Heart right ventricle (tissue), 16 donors: Measurements from ENCODE around the gene RIPOR2. TPM values are rescaled to one million over a fixed set of nuclear protein-coding genes. Genes with fewer than 3 reads are reported as not detected.

ENCODE experiments used
- ATAC-seq, 8 donors: fragments of 200-7000 bp; cut with Tn5 transposase; one replicate each; pipeline ENCODE4 v1.9.1; 2020; ENCODE audit warnings: mild to moderate bottlenecking in 8 of 8, moderate library complexity in 8 of 8, moderate number of reproducible peaks in 1 of 8
- DNase-seq, 2 donors: peaks; one replicate each; pipeline ENCODE4 v3.0.0-alpha.2; 2020
- H3K27ac ChIP-seq, 10 donors: fragments of 200-600 bp; sonication (generic) in 2 of 10; one replicate each; pipeline versions ENCODE4 v1.5.0 to v1.8.0; 2020 to 2022; ENCODE audit warnings: mild to moderate bottlenecking in 3 of 10
- H3K27me3 ChIP-seq, 7 donors: fragments of 200-600 bp; one replicate each; pipeline ENCODE4 v1.8.0; 2021 to 2022; ENCODE audit warnings: mild to moderate bottlenecking in 2 of 7
- H3K36me3 ChIP-seq, 9 donors: fragments of 200-600 bp; sonication (generic) in 1 of 9; one replicate each; pipeline versions ENCODE4 v1.5.0 to v1.8.0; 2020 to 2022; ENCODE audit warnings: mild to moderate bottlenecking in 2 of 9
- H3K4me1 ChIP-seq, 9 donors: fragments of 200-600 bp; sonication (generic) in 1 of 9; one replicate each; pipeline versions ENCODE4 v1.5.0 to v1.8.0; 2020 to 2022; ENCODE audit warnings: mild to moderate bottlenecking in 4 of 9
- H3K4me3 ChIP-seq, 10 donors: fragments of 200-600 bp; sonication (generic) in 2 of 10; one replicate each; pipeline versions ENCODE4 v1.5.0 to v1.8.0; 2020 to 2022; ENCODE audit warnings: mild to moderate bottlenecking in 7 of 10, moderate library complexity in 2 of 10
- H3K9me3 ChIP-seq, 11 donors: fragments of 200-600 bp in 10 of 11; sonication (generic) in 2 of 11; one replicate each; pipeline versions ENCODE4 v1.5.0 to v1.8.0; 2013 to 2022; ENCODE audit warnings: mild to moderate bottlenecking in 2 of 11, control low read depth in 1 of 11, moderate library complexity in 1 of 11
- CTCF ChIP-seq, 9 donors: fragments of 200-600 bp; sonication (generic) in 2 of 9; IDR thresholded peaks; one replicate each; pipeline versions ENCODE4 v1.5.0 to v1.8.0; 2021 to 2022; ENCODE audit warnings: antibody characterized with exemption in 9 of 9, mild to moderate bottlenecking in 5 of 9, moderate library complexity in 1 of 9
- WGBS, 2 donors: extraction: QIAGEN DNeasy Blood & Tissue Kit; methylation state at CpG; one replicate each; pipeline ENCODE4 v1.1.7; 2013; ENCODE audit warnings: inconsistent platforms in 1 of 2; 5-methylcytosine and 5-hydroxymethylcytosine counted together
- intact Hi-C, 10 donors: fragments of 100-400 bp; cut with DNase I; formaldehyde crosslinking; loops; one replicate each; pipeline versions ENCODE4 v1.11.1 to v1.14.2; 2022
- polyA plus RNA-seq, 2 donors: library from polyadenylated mRNA; stranded (reverse); fragments of 200-250 nt; gene quantifications; one replicate each; pipeline ENCODE4 v1.2.3, GENCODE V29; 2013
- total RNA-seq, 10 donors: library from RNA; stranded (reverse); fragmentation: NEBNext Ultra II Directional in 3 of 10; extraction: Animal tissue kit (Norgen Biotek cat#: 25700) in 3 of 10; gene quantifications; one replicate each; pipeline versions ENCODE4 v1.2.1 to v1.2.4, GENCODE V29; 2021 to 2023
- donor health status: Arrhythmogenic right ventricular cardiomyopathy.
- donor health status: ischemic (EF 13 %, LVEDD 7.1; RV severe dilation, severe dysfunction).
- donor health status: healthy with polysubstance abuse.
- donor health status: DM: no; HTN: yes; CAD: no.
- donor health status: DM: no; HTN: no; CAD: no.
- donor health status: ischemic (EF 25% LVEDD 6.9; RV normal size, moderate dysfunction).
- donor health status: ischemic (EF 25% LVEDD 5.7; RV mildly dilated, moderate dysfunction).
- donor health status: healthy.
- donor health status: DM: yes; HTN: yes; CAD: no.
- donor health status: Ischemic cardiomyopathy.
- donor health status: ischemic (EF 35%, LVEDD 5.7; RV mildly dilated, moderate dysfunction).
- donor health status: nonischemic (EF 11% LVEDD 7.7; RV severe dilation, severe dysfunction).
- donor health status: DM: yes; HTN: yes; CAD: no.
- donor health status: PGD.
- donor health status: ischemic (EF 29% LVEDD 5.4; RV normal size, mild dysfunction).
- donor health status: nonischemic (EF 23%, LVEDD 6.1; RV moderate dilation, normal function).

The RIPOR2 gene
- total and polyA plus RNA-seq, 12 donors = 1.2 to 14.5 (median 3.6) TPM

DNA sequence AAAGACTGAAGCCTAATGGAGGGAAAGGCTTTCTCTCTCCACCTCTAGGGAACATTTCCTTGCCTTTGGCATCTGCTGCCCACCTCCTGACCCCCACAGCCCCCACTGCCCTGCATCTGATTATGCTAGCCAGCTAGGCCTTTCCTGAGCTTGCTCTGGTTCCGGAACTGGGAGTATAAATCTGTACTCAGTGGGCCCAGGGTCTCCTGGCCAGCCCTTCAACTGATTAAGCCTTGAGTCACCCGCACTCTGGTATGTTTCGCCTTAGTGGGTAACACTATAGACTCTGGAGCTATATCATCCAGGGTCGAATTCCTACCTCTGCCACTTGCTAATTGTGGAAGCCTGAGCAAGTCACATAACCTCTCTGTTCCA lies 45.6 kb upstream of the RIPOR2 start:
- no peaks in the 10 kb centered on the region for H3K9me3 ChIP-seq
- no peak for DNase-seq
- no peak overlapping the region for H3K27ac ChIP-seq
- TF ChIP-seq CTCF (IDR thresholded peaks at IDR 0.05) = no peak
- no peaks in the 10 kb centered on the region for H3K27me3 ChIP-seq
- H3K4me1 ChIP-seq = peaks cover 0 to 14% (median 7%) of the 10 kb centered on the region in 9 donors
- H3K4me3 ChIP-seq = no peak overlapping the region
- WGBS, 2 donors = 68 to 70% methylated on average over 4 of the region's 4 CpGs
- no peaks in the 10 kb centered on the region for H3K36me3 ChIP-seq
- intact Hi-C loops = no loop called here
- no peak for ATAC-seq

- no peak for ATAC-seq
- Histone ChIP-seq H3K27me3 (no peaks in the 10 kb centered on the region), H3K9me3 (no peaks in the 10 kb centered on the region), H3K27ac (no peak overlapping the region), H3K4me3 (no peak overlapping the region), H3K4me1 (peaks cover 0 to 14% (median 7%) of the 10 kb centered on the region in 9 donors), H3K36me3 (no peaks in the 10 kb centered on the region)
- intact Hi-C loops = no loop called here
- TF ChIP-seq CTCF (IDR thresholded peaks at IDR 0.05) = no peak
- WGBS, 2 donors = 52 to 65% methylated on average over 4 of the region's 4 CpGs
- DNase-seq = no peak
These were observed 45.0 kb upstream of the RIPOR2 start for GRCh38 chr6:24980507-24981385.

DNA sequence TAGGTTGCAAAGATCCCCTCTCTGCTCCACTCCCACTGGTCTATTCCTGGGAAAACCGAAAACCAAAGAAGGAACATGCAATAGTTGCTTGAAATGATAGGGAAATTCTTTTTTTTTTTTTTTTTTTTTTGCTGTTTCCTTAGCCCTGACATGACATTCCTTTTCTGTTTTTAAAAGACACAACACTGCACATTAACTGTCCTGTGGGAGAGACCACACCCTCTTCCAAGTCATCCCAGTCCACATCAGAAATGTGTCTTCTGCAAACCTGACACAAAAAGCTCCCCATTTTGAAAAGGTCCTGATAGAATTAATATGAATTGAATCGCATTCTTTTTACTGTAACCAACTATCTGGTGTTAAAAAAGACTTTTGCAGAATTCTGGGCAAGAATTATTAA lies 43.4 kb upstream of the RIPOR2 start:
- TF ChIP-seq CTCF (IDR thresholded peaks at IDR 0.05) = no peak
- ATAC-seq = no peak
- 75 to 76% methylated on average over 2 of the region's 2 CpGs for WGBS, 2 donors

GRCh38 chr6:24974182-24975171 lies 38.7 kb upstream of the RIPOR2 start:
- no peaks in the 10 kb centered on the region for H3K36me3 ChIP-seq
- no peak for TF ChIP-seq CTCF (IDR thresholded peaks at IDR 0.05)
- WGBS, 2 donors = 87 to 88% methylated on average over 7 of the region's 7 CpGs
- ATAC-seq (no peak), DNase-seq (no peak)
- H3K27me3 ChIP-seq = no peaks in the 10 kb centered on the region
- H3K27ac ChIP-seq = peak overlapping the region in 1 of 10 donors; percentile 48
- H3K9me3 ChIP-seq = no peaks in the 10 kb centered on the region
- H3K4me3 ChIP-seq = no peak overlapping the region
- peaks cover 0 to 21% (median 0%) of the 10 kb centered on the region in 9 donors for H3K4me1 ChIP-seq
- intact Hi-C loops = no loop called here

More for the DNA sequence above, 43.4 kb upstream of the RIPOR2 start:
- Histone ChIP-seq H3K27me3 (no peaks in the 10 kb centered on the region), H3K4me1 (peaks cover 0 to 20% (median 7%) of the 10 kb centered on the region in 9 donors), H3K4me3 (no peak overlapping the region), H3K36me3 (no peaks in the 10 kb centered on the region), H3K27ac (no peak overlapping the region), H3K9me3 (no peaks in the 10 kb centered on the region)
- no peak for DNase-seq
- intact Hi-C loops = no loop called here
